ENCODE measurements around the gene NTF4. TPM values are rescaled to one million over a fixed set of nuclear protein-coding genes. Genes with fewer than 3 reads are reported as not detected.
"Not testable (repeated sequence)": the region's sequence is repeated elsewhere in the genome, so short reads cannot be mapped to it uniquely, and the experiment has no call there.

Gene NTF4
- total and polyA plus RNA-seq, 2 experiments from 2014 or later = 0.94 to 2.7 TPM

- H3K36me3 Mint-ChIP-seq (ENCODE audit: low read depth) = no peaks in the 10 kb centered on the region
- H3K79me2 ChIP-seq (replicated peaks; ENCODE audit: insufficient read depth) = no peaks in the 10 kb centered on the region
- H3K27me3 Mint-ChIP-seq (ENCODE audit: insufficient read depth, low read depth, poor library complexity) = peaks cover 57% of the 10 kb centered on the region
- H3K9me3 Mint-ChIP-seq = no peaks in the 10 kb centered on the region; the same call in 2 of the 3 replicates
- peak; percentile 54 for TF ChIP-seq EZH2 (IDR thresholded peaks at IDR 0.05; ENCODE audit: low read depth, unreplicated experiment)
- no peak for TF ChIP-seq JUNB (IDR thresholded peaks at IDR 0.05; ENCODE audit: unreplicated experiment)
- peak; percentile 22 to 34 for TF ChIP-seq CTCF (conservative IDR thresholded peaks at IDR 0.05; ENCODE audit: low read depth in 2 of 2)
- TF ChIP-seq POLR2AphosphoS5 (IDR thresholded peaks at IDR 0.05; ENCODE audit: low read depth) = peak; percentile 45
- TF ChIP-seq ZNF331 (CRISPR knock-in tag; IDR thresholded peaks at IDR 0.05; ENCODE audit: low read depth) = no peak
- peak overlapping the region; percentile 90 for H2AFZ ChIP-seq
- no peak overlapping the region for H3K27ac ChIP-seq (ENCODE audit: low read depth)
- peak overlapping the region; percentile 73 for H3K4me3 Mint-ChIP-seq
- no peaks in the 10 kb centered on the region for H3K36me3 ChIP-seq (ENCODE audit: insufficient read depth)
- peak overlapping the region; percentile 73 for H3K4me3 ChIP-seq
- peaks cover 9% of the 10 kb centered on the region; the same call in 1 of the 2 replicates for H3K4me1 ChIP-seq (ENCODE audit: insufficient read depth)
- H4K20me1 ChIP-seq (replicated peaks; ENCODE audit: insufficient read depth) = no peaks in the 10 kb centered on the region
- H3K27ac Mint-ChIP-seq = no peak overlapping the region
- peaks cover 63% of the 10 kb centered on the region for H3K27me3 ChIP-seq (ENCODE audit: insufficient read depth)
- ATAC-seq (peak; percentile 78), DNase-seq (ENCODE audit: low spot score) (peak; percentile 76)
- H3K9me2 ChIP-seq (ENCODE audit: insufficient read depth) = no peaks in the 10 kb centered on the region
- peak overlapping the region; percentile 95 for H3K4me2 ChIP-seq
- H3K4me1 Mint-ChIP-seq = peaks cover 11% of the 10 kb centered on the region
- no peaks in the 10 kb centered on the region for H3F3A ChIP-seq (replicated peaks; ENCODE audit: low read depth)
Measured at GRCh38 chr19:49056101-49056901, 8.3 kb downstream of the NTF4 start.

DNA sequence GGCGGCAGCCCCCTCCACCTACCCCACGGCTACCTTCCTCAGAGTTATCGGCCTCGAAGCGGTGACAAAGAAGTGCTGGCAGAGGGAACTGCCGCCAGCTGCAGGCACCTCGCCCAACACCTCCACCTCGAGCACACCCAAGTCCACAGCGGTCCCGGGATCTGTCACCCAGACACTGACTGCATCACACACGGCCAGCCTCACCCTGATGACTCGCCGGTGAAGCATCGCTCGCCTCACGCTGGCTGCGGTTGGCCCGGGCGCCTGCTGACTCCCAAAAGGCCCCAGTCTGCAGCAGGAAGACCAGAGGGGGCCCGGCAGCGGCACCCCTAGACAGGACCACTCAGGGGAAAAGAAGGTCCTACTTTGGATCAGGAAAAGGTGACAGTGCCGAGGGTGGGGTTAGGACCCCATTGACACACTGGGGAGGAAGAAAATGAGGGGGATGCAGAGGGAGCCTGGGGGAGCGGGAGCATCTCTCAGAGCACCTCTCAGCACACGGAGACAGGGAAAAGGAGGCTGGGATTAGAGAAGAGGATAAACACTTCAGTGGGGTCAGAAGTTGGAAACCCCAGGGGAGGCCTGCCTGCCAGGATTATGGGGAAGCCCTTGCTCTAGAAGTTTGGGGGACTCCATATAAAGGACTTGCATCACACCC lies 14.1 kb downstream of the NTF4 start:
- not testable (repeated sequence) for H3K4me2 ChIP-seq

GRCh38 chr19:49049834-49050233 lies 14.8 kb downstream of the NTF4 start:
- not testable (repeated sequence) for H3K27ac ChIP-seq (ENCODE audit: low read depth)

More for the DNA sequence above, 14.1 kb downstream of the NTF4 start:
- peaks cover 17% of the 10 kb centered on the region for H3K27me3 Mint-ChIP-seq (ENCODE audit: insufficient read depth, low read depth, poor library complexity)
- not testable (repeated sequence) for H3K27me3 ChIP-seq (ENCODE audit: insufficient read depth); H3K4me3 Mint-ChIP-seq; H3K79me2 ChIP-seq (replicated peaks; ENCODE audit: insufficient read depth); H3K36me3 Mint-ChIP-seq (ENCODE audit: low read depth); H2AFZ ChIP-seq; H3K9me2 ChIP-seq (ENCODE audit: insufficient read depth); H3K36me3 ChIP-seq (ENCODE audit: insufficient read depth); H3K4me1 ChIP-seq (ENCODE audit: insufficient read depth); H4K20me1 ChIP-seq (replicated peaks; ENCODE audit: insufficient read depth); H3K4me1 Mint-ChIP-seq; H3K4me3 ChIP-seq; ATAC-seq; H3K9me3 Mint-ChIP-seq; H3K27ac Mint-ChIP-seq; H3F3A ChIP-seq (replicated peaks; ENCODE audit: low read depth); DNase-seq (ENCODE audit: low spot score); H3K27ac ChIP-seq (ENCODE audit: low read depth)

DNA sequence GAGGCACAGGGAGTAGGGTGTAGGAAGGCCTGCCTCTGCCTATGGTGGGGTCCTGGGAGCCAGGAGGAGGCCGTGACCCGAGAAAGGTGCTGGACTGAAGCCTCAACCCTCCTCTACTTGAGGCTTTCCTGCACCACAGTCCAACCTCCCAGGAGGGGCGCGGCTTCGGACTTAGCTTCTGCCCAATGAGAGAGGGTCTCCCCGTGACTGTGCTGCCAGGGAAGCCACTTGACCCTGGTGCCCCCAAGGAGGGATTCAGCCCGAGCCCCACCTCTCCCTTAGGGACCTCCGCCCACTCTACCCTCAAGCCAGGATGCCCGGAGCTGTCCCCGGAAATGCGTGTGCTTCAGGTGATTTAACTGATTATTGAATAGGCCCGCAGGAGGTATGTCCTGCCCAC lies 15.6 kb downstream of the NTF4 start, which contains the start of gene CGB8:
Gene CGB8, minus strand, starts transcription at position 101 of the 400 bp plus-strand sequence. CDS start 372 bp downstream, outside the sequence.
- not testable (repeated sequence) for H3K9me2 ChIP-seq (ENCODE audit: insufficient read depth); H2AFZ ChIP-seq; H3F3A ChIP-seq (replicated peaks; ENCODE audit: low read depth); H3K4me1 Mint-ChIP-seq; H3K36me3 Mint-ChIP-seq (ENCODE audit: low read depth); H3K27ac ChIP-seq (ENCODE audit: low read depth); H3K4me1 ChIP-seq (ENCODE audit: insufficient read depth); DNase-seq (ENCODE audit: low spot score); H3K4me3 ChIP-seq; H3K27ac Mint-ChIP-seq; H3K27me3 ChIP-seq (ENCODE audit: insufficient read depth); H3K9me3 Mint-ChIP-seq; ATAC-seq; H3K79me2 ChIP-seq (replicated peaks; ENCODE audit: insufficient read depth); H4K20me1 ChIP-seq (replicated peaks; ENCODE audit: insufficient read depth); H3K4me3 Mint-ChIP-seq; H3K4me2 ChIP-seq; H3K36me3 ChIP-seq (ENCODE audit: insufficient read depth)
- H3K27me3 Mint-ChIP-seq (ENCODE audit: insufficient read depth, low read depth, poor library complexity) = peaks cover 10% of the 10 kb centered on the region

More at GRCh38 chr19:49049834-49050233, 14.8 kb downstream of the NTF4 start:
- not testable (repeated sequence) for H3K9me3 Mint-ChIP-seq; H3K4me3 Mint-ChIP-seq; H3K79me2 ChIP-seq (replicated peaks; ENCODE audit: insufficient read depth); H3K36me3 Mint-ChIP-seq (ENCODE audit: low read depth); H3K4me1 Mint-ChIP-seq; ATAC-seq; H3K36me3 ChIP-seq (ENCODE audit: insufficient read depth); H3K4me3 ChIP-seq; H3K27ac Mint-ChIP-seq; H3K4me2 ChIP-seq; H2AFZ ChIP-seq; DNase-seq (ENCODE audit: low spot score); H3K9me2 ChIP-seq (ENCODE audit: insufficient read depth); H4K20me1 ChIP-seq (replicated peaks; ENCODE audit: insufficient read depth); H3F3A ChIP-seq (replicated peaks; ENCODE audit: low read depth); H3K27me3 ChIP-seq (ENCODE audit: insufficient read depth); H3K4me1 ChIP-seq (ENCODE audit: insufficient read depth)
- peaks cover 12% of the 10 kb centered on the region for H3K27me3 Mint-ChIP-seq (ENCODE audit: insufficient read depth, low read depth, poor library complexity)

- not testable (repeated sequence) for H3K4me3 ChIP-seq; H3K36me3 Mint-ChIP-seq (ENCODE audit: low read depth); H3K4me2 ChIP-seq; H3K9me2 ChIP-seq (ENCODE audit: insufficient read depth); H2AFZ ChIP-seq; H3K27me3 Mint-ChIP-seq (ENCODE audit: insufficient read depth, low read depth, poor library complexity); H3K36me3 ChIP-seq (ENCODE audit: insufficient read depth); H3K27me3 ChIP-seq (ENCODE audit: insufficient read depth); H4K20me1 ChIP-seq (replicated peaks; ENCODE audit: insufficient read depth); ATAC-seq; H3K4me1 ChIP-seq (ENCODE audit: insufficient read depth); H3K4me1 Mint-ChIP-seq; H3K9me3 Mint-ChIP-seq; H3K27ac Mint-ChIP-seq; DNase-seq (ENCODE audit: low spot score); H3K79me2 ChIP-seq (replicated peaks; ENCODE audit: insufficient read depth); H3K4me3 Mint-ChIP-seq; H3K27ac ChIP-seq (ENCODE audit: low read depth); H3F3A ChIP-seq (replicated peaks; ENCODE audit: low read depth)
Measured at GRCh38 chr19:49043548-49043947, 21.1 kb downstream of the NTF4 start, which contains the start of gene CGB5. CGB5 (plus strand) TSS chr19:49043848; CDS start chr19:49044210, 362 bp downstream.
